Measurements from ENCODE around the gene INO80E. TPM values are rescaled to one million over a fixed set of nuclear protein-coding genes. Genes with fewer than 3 reads are reported as not detected.

Gene INO80E
- total RNA-seq, 1 donor from 2014 or later = 106 TPM

DNA sequence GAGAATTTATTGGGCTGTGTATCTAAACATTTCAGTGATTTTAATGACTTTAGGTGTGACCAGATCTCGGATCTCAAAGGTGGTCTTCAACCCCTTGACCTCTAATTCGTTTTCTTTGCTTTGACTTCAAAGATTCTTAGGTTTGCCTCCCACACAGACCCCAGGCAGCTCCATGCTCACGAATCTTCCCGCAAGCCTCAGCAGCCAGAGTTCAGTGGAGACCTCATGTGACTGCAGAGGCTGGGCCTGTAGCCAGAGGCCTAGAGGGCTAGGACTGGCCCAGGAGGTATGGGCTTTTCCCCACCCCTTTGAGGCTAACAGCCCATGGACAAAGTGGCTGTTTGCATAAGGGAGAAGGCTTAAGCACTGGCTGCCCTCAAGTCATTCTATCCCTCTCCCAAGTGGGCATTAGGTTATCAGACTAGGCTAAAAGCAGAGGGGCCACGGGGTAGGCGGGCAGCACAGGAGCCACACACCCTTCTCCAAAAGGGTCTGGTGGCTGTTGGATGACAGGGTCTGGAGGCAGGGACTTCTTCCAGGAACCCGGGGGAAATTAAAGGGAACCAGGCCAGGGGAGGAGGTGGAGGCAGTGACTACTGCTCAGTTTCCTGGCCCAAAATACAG, 3.6 kb upstream of the INO80E start:
- intact Hi-C loops (cut with micrococcal nuclease) = no loop called here

DNA sequence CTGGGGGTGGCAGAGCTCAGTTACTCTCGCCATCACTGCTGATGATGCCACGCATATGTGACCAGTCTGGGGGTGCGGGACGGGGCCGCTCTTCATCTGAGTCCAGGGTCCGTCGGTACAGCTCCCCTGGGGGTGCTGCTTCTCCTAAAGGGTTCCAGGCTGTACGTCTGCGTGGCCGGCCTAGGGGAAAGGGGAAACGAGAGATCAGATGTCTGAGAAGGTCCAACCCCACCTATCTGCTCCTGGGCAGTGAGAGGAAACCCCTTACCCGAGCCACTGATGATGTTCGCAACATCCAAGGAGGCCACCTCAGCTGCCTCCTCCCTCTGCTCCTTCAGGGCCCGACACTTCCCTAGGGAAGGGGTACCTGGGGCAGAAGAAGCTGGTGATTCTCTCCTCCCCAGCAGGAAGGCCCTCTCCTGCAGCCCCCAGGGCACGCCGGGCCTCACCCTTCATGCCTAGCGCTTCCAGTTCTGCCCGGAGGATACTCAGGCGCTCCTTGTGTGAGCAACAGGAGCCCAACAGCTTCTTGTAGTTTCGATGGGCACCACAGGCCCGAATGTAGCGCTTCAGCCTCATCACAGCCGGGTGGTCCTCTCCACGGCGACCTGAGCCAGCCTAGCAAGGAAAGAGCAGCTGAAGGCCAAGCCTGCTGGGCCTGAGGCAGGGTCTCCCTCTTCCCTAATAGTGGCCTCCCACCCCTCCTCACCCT, 2.7 kb upstream of the INO80E start:
- intact Hi-C loops (cut with micrococcal nuclease) = no loop called here

DNA sequence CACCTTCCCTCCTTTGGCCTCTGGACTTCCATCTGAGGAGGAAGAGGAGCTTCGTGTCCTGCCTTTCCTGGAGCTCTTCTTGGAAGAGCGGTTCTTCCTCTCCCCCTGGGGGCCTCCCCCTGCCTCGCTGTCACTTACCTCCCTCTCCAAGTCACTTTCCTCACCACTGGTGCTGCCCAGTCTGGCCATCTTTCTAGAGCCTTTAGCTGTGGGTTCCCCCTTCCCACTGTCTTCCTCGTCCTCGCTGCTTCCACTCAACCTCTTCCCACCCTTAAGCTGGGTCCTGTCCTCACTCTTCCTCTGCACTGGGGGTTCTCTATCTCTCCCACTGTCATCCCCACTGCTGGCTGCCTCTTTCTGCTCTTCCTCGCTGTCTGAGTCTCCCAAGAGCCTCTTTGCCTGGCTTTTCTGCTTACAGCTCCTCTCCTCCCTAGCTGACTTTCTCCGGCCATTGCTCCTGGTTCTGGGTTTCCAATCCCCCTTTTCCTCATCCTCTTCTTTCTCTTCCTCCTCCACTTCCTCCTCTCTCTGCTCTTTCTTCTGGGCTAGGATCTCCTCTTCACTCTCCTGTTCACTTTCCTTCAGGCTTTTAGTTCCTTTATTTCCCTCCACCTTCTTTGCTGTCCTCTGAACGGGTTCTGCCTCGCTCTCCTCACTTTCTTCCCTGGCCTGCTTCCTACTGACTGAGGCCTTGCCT, 2.0 kb upstream of the INO80E start:
- intact Hi-C loops (cut with micrococcal nuclease) = no loop called here

DNA sequence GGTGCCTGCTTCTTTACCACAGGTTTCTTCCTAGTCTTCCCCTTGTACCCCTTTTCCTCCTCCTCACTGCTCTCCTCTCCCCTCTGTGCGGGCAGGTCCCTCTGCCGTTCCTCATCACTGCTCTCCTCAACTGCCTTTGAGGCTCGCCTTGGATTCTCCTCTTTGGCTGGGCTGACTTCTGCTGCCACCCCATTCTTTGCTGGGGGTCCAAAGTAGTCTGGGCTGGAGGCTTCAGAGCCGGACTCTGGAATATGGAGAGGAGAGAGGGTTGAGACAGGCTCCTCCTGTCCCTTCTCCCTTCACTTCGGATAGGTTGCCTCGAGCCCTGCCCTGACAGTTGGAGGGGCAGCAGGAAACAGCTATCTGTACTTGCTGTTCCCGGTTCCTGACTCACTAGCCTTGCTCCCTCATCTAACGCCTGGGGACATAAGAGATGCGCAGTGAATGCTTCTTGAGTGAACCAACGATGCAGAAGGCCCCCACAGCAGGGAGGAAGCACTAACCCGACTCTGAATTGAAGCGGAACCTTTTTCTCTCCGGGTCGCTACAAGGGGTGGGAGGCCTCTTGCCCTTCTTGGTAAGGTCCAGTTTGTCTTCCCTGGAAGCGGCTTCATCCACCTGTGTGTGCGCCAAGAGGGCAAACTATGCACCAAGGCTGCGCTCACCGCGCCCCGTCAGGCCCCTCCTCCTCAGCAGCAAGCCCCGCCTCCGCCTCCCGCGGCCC, 1.3 kb upstream of the INO80E start:
- intact Hi-C loops (cut with micrococcal nuclease) = loop anchor here (5.0 kb wide), 1 partner anchor 177 kb away; the partner anchor contains the start of gene PAGR1

DNA sequence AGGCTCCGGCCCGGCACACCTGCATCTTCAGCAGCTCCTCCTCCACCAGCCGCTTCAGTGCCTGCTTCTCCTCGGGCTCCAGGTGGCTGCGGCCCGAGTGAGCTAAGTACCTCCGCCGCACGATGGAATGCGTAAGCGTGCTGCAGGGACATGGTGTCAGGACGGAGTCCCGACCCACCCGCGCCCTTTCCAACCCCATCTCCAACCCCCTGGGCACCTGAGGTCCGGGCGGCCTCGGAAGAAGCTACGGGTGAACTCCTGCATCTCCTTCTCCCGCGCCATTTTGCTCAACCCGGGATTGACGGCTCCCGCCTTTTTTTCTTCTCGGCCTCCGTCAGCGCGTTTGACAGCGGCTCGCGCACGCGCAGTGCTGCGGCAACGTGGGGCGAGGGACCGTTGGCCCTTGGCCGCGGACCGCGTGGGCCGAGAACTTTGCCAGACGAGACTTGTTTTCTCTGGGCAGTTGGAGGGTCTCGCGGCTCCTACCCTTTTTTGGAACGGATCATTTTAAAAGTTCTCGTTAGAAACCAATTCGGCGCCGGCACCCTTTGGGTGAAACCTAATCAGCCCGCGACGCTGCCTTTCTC, 624 bp upstream of the INO80E start, which contains the start of gene HIRIP3:
Gene HIRIP3 (minus strand): TSS at position 294 of the 587 bp plus-strand sequence. CDS start 12 bp downstream, at position 282.
- intact Hi-C loops (cut with micrococcal nuclease) = loop anchor here (5.0 kb wide), 1 partner anchor 178 kb away; the partner anchor contains the start of gene PAGR1

DNA sequence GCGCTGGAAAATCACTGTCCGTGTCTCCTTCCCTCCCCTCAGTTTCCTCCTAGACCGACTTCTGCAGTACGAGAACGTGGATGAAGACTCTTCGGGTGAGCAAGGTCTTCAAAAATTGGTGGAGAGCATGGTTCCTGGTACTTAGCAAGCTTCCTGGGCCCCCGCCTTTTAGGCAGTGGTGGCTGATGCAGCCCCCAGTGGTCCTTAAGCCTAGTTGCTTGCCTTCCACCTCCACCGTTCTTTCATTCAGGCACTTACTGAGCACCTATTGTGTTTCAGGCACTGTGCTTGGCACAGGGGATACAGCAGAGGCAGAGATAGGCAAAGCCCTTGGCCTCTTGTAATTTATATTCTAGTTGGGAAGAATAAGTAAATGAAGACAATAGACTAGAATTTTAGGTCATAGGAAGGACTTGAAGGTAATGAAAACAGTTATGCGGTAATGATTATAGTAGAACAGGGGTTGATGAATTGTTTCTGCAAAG, 767 bp downstream of the INO80E start:
- intact Hi-C loops (cut with micrococcal nuclease) = loop anchor here (1.0 to 5.0 kb wide), 4 partner anchors 24 to 180 kb away; partner anchors contain the start of genes CDIPT, KCTD13, PAGR1 and TAOK2

DNA sequence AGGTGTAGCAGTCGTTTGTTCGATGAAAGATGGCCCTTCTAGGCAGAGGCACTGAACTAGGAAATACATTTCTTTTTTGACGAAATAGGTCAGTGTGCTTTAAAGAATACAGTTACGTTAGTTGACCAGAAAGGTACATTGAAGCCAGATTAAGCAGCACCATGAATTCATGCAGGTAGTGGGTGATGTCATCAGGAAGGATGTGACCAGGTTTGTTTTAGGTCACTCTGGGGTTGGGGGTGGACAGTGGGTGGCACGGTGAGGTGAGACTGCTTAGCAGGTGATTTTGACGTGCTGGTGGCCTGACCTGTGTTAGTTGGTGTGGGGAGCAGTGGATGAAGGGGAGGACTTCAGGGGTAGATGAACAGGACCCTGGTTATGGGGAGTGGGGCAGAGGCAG, 3.6 kb downstream of the INO80E start:
- intact Hi-C loops (cut with micrococcal nuclease) = loop anchor here (5.0 kb wide), 1 partner anchor 182 kb away; the partner anchor contains the start of gene PAGR1

DNA sequence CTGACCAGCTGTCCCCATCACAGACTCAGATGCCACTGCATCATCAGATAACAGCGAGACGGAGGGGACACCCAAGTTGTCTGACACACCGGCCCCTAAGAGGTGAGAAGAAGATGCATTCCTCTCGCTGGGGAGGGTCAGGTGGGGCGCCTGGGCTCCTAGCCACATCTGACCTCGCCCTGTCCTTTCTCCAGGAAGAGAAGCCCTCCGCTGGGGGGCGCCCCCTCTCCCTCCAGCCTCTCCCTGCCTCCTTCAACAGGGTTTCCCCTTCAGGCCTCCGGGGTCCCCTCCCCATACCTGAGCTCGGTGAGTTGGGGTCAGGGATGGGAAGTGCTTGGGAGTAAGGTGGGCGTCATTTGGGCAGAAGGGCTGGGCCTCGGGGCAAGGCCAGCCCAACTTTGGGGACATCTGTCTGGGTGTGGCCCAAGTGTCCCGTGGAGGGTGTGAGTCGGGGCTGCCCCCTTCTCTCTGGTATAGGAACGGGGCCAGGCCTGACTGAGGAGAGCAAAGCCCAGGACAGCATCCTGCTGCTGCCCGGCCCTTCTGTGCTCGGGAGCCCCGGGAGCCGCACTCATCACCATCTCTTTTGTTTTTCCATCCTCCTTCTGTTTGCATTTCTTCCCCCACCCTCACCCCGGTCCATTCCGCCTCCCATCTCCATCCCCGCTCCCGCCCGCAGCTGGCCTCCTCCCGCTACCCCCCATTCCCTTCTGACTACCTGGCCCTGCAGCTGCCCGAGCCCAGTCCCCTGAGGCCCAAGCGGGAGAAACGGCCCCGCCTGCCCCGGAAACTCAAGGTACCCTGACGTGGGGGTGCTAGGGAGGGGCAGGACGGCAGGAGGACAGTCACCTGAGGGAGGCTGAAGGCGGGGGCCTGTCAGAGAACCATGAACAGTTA, 4.9 kb downstream of the INO80E start:
- intact Hi-C loops (cut with micrococcal nuclease) = no loop called here

DNA sequence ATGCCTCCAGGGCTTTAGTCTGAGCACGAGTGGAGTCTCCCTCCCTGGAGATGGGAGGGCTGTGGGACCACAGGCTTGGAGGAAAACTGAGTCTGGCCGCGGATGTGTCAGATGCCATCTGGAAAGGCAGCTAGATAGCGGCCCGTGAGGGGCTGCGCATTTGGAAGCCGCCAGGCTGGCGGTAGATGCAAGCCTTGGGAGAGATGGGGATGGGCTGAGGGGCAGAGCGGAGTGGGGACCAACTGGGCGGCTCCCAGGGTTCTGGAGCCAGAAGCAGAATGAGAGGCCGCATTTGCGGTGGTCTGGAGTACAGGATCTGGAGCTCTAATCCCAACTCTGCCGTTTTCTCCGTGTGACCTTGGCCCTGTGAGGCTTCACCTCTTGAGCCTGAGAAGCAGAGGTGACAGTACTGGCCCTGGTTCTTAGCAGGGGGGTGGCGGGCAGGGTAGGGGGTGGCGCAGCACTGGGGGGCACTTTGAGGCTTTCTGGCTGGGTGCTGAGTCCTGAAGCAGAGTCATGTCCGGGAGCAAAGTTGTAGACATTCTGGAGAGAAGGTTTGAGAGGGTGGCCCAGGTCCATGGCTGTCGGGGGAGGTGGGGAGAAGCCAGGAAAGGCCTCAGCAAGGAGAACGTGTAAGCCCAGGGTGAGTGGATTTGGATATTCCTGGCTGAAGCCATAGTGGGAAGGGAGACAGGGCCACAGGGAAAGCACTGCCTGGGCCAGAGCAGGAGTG, 6.7 kb downstream of the INO80E start:
- intact Hi-C loops (cut with micrococcal nuclease) = no loop called here

DNA sequence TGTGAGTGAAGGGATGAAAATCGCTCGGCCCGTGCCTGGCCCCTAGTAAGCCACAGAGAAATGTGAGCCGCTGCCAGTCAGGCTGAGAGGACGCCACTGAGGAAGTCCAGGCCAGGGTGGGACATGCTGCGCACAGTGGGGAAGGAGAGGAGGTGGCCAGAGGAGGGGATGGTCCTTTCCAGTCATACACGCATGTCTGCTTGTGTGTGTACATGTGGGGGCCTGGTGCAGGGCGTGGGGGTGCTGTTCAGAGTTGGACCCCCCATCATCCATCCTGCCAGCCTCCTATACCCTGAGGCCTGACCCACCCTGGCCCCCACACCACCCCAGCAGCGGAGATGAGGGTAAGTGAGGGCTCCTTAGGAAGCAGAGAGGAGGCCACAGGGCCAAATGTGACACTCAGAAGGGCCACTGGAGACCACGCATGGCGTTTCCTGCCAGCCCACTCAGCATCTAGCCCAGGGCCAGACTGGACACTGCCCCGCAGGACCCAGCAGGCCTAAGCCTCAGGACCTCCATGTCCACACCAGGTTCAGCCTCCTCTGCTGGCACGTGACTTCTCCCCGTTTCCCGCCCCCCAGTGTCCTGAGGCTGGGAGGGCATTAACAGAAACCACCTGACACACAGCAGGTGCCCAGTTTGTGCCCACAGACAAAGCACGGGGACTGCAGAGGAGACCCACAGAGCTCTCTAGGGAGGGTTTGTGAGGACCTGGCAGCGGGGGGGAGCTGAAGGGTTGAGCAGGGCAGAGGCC, 7.8 kb downstream of the INO80E start:
- intact Hi-C loops (cut with micrococcal nuclease) = no loop called here

DNA sequence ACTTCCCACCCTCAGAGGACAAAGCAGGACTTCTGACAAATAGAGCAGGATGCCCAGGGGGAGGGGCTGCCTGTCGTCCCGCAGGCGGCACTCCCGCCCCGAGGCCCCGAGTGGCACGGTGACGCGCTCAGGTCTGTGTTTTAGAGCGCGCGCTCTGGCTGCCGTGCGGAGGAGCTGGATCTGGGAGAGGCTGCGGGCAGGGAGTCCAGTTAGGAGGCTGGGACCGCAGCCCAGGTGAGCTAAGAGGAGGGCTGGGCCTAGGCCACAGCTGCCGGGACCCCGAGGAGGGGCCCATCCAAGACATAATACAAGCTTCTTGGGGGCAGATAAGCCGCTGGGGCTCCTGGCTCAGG, 8.4 kb downstream of the INO80E start:
- intact Hi-C loops (cut with micrococcal nuclease) = no loop called here

DNA sequence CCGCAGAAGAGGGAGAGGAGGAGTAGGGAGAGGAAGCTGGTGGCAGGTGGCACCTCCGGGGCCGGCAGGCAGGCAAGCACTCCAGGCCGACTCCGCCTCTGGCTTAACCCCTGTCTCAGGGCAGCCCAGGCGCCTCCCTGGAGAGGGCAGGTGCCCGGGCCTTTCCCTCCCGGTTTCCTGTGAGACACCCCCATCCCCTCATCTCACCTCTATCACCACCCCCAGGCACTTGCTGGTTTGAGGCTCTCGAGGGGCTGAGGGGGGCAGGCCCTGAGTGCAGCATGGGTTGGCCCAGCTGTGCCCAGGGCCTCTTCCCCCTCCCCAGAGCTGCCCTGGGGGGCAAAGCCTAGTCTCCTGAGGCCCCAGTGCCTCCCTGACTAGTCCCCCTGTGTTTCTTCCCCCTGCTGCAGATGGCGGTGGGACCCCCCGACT, 8.8 kb downstream of the INO80E start:
- intact Hi-C loops (cut with micrococcal nuclease) = no loop called here

DNA sequence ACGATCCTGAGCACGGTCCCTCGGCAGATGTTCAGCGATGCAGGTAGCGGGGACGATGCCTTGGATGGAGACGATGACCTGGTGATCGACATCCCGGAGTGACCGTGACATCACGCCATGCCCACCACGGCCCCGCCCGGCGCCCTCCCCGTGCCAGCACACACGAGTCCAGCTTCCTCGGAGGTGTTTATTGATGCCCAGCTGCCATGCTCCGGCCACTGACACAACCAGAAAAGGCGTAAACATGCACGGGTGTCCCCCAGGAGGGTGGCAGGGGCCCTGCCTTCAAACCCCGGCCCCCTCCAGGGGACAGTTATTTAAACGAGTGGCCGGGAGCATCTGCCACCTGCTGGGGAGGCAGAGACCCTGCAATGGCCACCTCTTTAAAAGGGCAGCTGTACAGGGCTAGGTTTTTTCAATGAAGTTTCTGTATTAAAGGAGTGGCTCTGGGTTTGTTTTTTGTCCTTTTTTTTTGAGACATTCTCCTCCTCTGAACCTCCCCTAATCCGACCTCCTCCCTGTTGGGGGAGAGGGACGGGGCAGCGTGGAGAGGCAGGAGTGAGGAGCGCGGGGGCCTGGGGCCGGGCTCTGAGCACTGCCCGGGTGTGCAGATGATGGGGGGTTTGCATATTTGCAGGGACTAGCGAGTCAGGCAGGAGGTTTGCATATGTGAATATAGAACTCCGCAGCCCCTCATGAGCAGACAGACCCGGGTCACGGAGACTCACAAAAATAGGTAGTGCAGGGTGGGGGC, 9.5 kb downstream of the INO80E start:
- intact Hi-C loops (cut with micrococcal nuclease) = no loop called here

DNA sequence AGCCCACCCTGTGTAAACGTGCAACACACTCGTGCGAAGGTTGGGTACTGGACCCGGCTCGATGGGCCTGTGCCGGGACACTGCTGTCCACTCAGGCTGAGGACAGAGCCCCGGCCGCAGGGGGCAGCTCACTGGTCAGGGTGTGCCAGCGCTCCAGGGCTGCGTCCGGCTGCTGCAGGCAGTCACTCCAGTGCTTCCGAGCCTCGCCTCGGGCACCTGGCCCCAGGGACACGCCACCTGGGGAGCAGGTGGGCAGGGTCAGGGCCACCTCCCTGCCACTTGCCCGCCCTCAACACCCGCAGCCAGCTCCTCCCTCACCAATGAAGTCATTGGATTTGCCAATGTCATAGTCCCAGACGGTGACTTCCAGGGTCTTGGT, 10.0 kb downstream of the INO80E start:
- intact Hi-C loops (cut with micrococcal nuclease) = no loop called here

DNA sequence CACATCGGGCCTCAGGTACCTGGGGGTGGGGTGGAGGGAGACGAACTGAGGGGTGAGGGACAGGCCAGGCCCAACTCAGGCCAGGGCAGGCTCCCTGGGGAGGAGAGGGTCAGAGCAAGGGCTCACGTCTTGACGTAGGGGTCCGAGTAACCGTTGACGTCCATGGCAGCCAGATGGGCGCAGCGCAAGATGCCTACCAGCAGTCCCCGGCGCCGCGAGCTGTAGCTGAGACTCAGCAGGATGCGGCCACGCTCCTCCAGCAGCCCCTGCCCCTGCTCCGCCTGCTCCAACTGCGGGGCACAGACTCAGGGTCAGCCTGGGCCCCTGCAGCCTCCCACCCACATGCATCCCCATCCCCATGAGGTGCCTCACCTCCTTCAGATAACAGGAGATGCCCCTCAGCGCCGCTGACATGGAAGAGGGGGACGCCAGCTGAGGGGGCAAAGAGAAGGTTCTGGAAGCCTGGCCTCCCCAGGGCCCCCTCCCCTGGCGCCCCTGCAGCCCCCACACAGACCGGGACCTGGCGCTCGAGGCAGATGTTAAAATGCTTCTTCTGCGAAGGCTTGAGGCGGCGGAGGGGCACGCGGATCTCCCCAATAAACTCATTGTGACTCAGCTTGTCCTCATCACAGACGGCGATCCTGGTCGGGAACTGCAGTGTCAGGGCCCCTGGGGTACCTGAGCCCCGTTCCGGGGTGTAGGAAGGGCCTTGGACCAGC, 10.8 kb downstream of the INO80E start:
- intact Hi-C loops (cut with micrococcal nuclease) = no loop called here

DNA sequence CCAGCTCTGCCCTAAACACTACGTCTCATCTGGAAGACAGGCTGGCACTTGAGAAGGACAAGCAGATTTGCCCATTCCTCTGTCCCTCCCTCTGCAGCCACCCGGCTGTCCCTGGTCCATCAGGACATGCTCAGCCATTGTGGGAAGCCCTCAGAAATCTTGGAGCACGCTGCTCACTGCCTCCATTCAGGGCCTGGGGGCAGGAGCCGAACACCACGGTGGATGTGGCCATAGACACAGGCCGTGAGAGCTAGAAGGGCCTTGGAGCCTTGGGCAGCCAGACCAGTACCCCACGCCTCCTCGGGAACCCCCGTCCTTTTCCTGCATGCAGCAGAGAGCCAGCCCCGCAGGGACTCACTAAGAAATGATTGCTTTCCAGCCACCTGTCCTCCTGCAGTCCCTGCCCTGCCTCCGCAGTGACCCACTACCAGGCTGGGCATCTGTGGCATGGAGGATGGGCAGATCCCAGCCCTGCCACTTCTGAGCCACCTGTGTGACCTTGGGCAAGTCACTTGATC, 11.4 kb downstream of the INO80E start:
- intact Hi-C loops (cut with micrococcal nuclease) = no loop called here
